Endothelial cell of umbilical vein (primary cell): ENCODE data around the gene CFI.

ENCODE experiments used
- CTCF ChIP-seq, 2 donors: IDR thresholded peaks; 1 replicate in 1 of 2; 2 replicates in 1 of 2; pipeline ENCODE4 v1.5.1; 2011; ENCODE audit warnings: low read length in 2 of 2, mild to moderate bottlenecking in 2 of 2, moderate library complexity in 2 of 2, control low read depth in 1 of 2, inconsistent platforms in 1 of 2, low read depth in 1 of 2; ENCODE audit not compliant: insufficient read depth in 1 of 2; ENCODE audit errors: extremely low read depth in 1 of 2
- EZH2 ChIP-seq: IDR thresholded peaks from 2 replicates; pipeline ENCODE4 v1.6.1; 2012; ENCODE audit warnings: borderline replicate concordance, low read depth, mild to moderate bottlenecking, moderate library complexity, low read length, inconsistent platforms; ENCODE audit not compliant: severe bottlenecking
- FOS ChIP-seq: IDR thresholded peaks from 2 replicates; pipeline ENCODE4 v1.6.1; 2011; ENCODE audit warnings: mild to moderate bottlenecking, low read length, moderate library complexity, borderline replicate concordance; ENCODE audit not compliant: insufficient read depth
- JUN ChIP-seq: IDR thresholded peaks from 2 replicates; pipeline ENCODE4 v1.6.1; 2011; ENCODE audit warnings: borderline replicate concordance, low read depth; ENCODE audit not compliant: insufficient read length, insufficient read depth
- MAX ChIP-seq: IDR thresholded peaks from 2 replicates; pipeline ENCODE4 v1.6.1; 2011; ENCODE audit not compliant: insufficient read depth, insufficient read length
- POLR2A ChIP-seq: IDR thresholded peaks from 2 replicates; pipeline ENCODE4 v1.6.1; 2012; ENCODE audit warnings: low read depth, mild to moderate bottlenecking, control low read depth, low read length
- POLR2AphosphoS5 ChIP-seq: IDR thresholded peaks from 2 replicates; pipeline ENCODE4 v1.6.1; 2012; ENCODE audit warnings: low read depth, mild to moderate bottlenecking, control low read depth, low read length, moderate library complexity; ENCODE audit not compliant: insufficient read depth

GRCh38 chr4:109815151-109816081, 13.6 kb upstream of the CFI start, which contains the start of gene GAR1:
- TF ChIP-seq EZH2 (no peak), CTCF (IDR thresholded peaks at IDR 0.05; ENCODE audit: extremely low read depth in 1 of 2, insufficient read depth in 1 of 2, low read depth in 1 of 2, low read length in 2 of 2) (no peak), POLR2A (peak; percentile 52), JUN (no peak), POLR2AphosphoS5 (peak; percentile 25), FOS (no peak), MAX (peak; percentile 84)
